Astrocyte of the cerebellum (primary cell): ENCODE data around the gene GPC5.

ENCODE experiments used
- DNase-seq: peaks from one replicate; pipeline ENCODE4 v3.0.0-alpha.2; 2011; ENCODE audit warnings: low read depth
- H3K4me3 ChIP-seq: 2 replicates; pipeline ENCODE4 v1.5.1; 2011; ENCODE audit warnings: mild to moderate bottlenecking, low read depth, low read length, moderate library complexity
- CTCF ChIP-seq: IDR thresholded peaks from 2 replicates; pipeline ENCODE4 v1.5.1; 2012; ENCODE audit warnings: low read length, low read depth, moderate library complexity, mild to moderate bottlenecking; ENCODE audit errors: missing control alignments
- in situ Hi-C: cut with HindIII; loops from 2 replicates; pipeline ENCODE4 v1.10.0; 2017; ENCODE audit warnings: low sequenced_read_pairs

Gene GPC5

GRCh38 chr13:92429231-92429630 is 1030.8 kb downstream of the GPC5 start:
- in situ Hi-C loops = no loop called here
- H3K4me3 ChIP-seq = no peak overlapping the region
- no peak for DNase-seq
- TF ChIP-seq CTCF = no peak

- TF ChIP-seq CTCF = no peak
- no peak for DNase-seq
- in situ Hi-C loops = no loop called here
- no peak overlapping the region for H3K4me3 ChIP-seq
These were observed 1035.0 kb downstream of the GPC5 start for GRCh38 chr13:92433386-92433785.

GRCh38 chr13:92433963-92434362 is 1035.5 kb downstream of the GPC5 start:
- no peak for TF ChIP-seq CTCF
- in situ Hi-C loops = no loop called here
- no peak for DNase-seq
- H3K4me3 ChIP-seq = no peak overlapping the region

GRCh38 chr13:92436924-92437323 is 1038.5 kb downstream of the GPC5 start:
- in situ Hi-C loops = no loop called here
- no peak overlapping the region for H3K4me3 ChIP-seq
- no peak for DNase-seq
- no peak for TF ChIP-seq CTCF

GRCh38 chr13:92444244-92444643 is 1045.8 kb downstream of the GPC5 start:
- DNase-seq = no peak
- in situ Hi-C loops = no loop called here
- no peak for TF ChIP-seq CTCF
- H3K4me3 ChIP-seq = no peak overlapping the region

- in situ Hi-C loops = no loop called here
- no peak overlapping the region for H3K4me3 ChIP-seq
- TF ChIP-seq CTCF = no peak
- DNase-seq = no peak
These were observed 1052.6 kb downstream of the GPC5 start for GRCh38 chr13:92451060-92451459.

GRCh38 chr13:92452840-92453239 is 1054.4 kb downstream of the GPC5 start:
- no peak for DNase-seq
- in situ Hi-C loops = no loop called here
- TF ChIP-seq CTCF = no peak
- no peak overlapping the region for H3K4me3 ChIP-seq
